Measurements from ENCODE around the gene KIAA0040.

KIAA0040 gene

DNA sequence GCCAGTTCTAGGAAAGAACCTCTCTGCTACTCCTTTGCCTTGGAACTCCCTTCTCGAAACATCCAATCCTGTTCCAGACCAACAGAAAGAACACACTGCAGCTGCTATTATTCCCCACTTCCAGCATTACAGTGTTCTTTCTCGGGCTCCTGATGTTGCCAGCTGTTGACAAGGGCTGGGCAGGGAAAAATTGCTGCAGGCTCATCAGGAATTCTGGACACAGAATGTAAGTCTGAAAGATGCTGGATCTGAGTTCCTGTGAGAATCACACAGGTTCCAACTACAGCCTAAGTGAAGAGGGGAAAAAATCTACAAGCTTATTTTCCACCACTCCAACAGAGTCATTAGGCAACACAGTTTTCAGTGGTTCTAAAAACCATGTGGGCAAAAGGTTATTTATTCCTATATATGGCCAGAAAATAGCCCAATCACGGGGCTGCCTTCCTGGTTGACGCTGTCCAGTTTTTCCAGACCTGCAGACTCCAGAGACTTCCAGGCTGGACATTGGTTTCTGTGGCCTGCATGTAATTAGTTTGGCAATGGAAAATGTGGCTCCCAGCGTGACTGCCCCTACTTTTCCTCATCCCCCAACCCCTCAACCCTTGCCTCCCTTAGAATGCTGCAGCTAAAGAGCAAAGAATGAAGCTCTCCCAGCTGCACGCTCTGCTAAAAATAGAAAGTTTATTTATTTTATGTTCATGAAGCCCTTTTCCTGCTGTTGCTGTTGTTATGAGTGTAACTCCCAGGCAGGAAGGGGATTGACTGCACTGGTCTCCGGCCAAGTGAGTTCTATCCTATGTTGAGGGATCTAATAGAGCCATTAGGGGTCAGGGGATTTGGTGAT is 8.3 kb upstream of the KIAA0040 start:
- peak; percentile 21 for DNase-seq (ENCODE audit: low read depth)

DNA sequence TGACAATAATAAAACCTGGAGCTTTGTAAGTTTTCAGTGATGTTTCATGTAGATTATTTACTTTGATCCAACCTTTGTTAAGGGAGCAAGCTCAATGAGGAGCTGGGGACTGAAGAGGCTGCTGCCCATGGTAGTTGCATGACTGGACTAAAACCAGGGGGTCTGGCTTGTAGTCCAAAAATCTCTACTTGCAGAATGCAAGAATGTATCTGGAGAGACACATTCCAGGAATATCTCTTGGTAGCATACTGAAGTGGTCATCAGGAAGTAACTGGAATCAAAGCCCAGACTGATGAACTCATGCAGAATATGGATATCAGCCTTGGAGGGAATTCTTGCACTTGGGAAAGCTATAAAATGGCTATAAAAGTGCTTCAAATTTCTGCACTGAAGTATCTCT is 5.8 kb upstream of the KIAA0040 start:
- DNase-seq (ENCODE audit: low read depth), result no peak

- no peak for DNase-seq (ENCODE audit: low read depth)
These were observed 5.0 kb upstream of the KIAA0040 start for GRCh38 chr1:175197531-175197930.

DNA sequence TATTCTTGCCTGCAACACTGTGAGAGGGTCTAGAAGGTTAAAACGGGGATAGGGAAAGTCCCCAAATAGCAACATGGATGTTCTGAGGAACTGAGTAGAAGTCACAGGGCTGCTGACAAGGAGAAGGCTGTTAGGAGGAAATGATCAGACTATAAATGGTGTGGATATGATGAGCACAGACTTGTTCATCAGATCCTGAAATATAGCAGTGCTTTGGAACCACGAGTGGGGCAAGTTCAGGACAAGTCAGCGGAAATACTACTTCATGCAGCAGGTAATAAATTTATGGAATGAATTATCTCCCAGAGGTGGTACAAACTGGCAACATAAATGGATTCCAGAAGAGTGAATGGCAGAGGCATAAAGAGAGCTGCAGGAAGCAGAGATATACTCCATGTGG is 3.2 kb upstream of the KIAA0040 start:
- DNase-seq (ENCODE audit: low read depth), result no peak

GRCh38 chr1:175195281-175195680 is 2.7 kb upstream of the KIAA0040 start:
- DNase-seq (ENCODE audit: low read depth), result no peak

GRCh38 chr1:175193527-175193910 is 943 bp upstream of the KIAA0040 start:
- DNase-seq (ENCODE audit: low read depth), result no peak

GRCh38 chr1:175192111-175192629 is 406 bp downstream of the KIAA0040 start:
- DNase-seq (ENCODE audit: low read depth), result no peak

- DNase-seq (ENCODE audit: low read depth), result no peak
These were observed 917 bp downstream of the KIAA0040 start for GRCh38 chr1:175191659-175192058.

DNA sequence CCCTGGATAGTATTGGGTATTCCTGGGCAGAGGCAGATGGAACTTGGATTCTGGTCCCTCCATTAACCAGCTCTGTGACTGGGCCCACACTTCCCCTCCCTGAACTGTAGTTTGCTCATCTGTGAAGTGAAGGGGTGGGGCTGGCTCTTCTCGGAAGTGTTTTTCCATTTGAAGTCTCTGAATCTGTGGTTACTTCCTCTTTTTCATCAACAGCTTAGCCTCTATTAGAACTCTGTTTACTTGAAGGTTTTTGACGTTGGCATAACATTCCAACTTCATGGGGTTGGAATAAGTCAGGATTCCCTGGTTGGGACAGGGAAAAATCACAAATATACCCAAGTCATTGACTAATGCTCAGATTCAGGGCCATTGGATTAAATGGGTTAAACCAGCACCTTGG is 3.6 kb downstream of the KIAA0040 start:
- DNase-seq (ENCODE audit: low read depth), result no peak

DNA sequence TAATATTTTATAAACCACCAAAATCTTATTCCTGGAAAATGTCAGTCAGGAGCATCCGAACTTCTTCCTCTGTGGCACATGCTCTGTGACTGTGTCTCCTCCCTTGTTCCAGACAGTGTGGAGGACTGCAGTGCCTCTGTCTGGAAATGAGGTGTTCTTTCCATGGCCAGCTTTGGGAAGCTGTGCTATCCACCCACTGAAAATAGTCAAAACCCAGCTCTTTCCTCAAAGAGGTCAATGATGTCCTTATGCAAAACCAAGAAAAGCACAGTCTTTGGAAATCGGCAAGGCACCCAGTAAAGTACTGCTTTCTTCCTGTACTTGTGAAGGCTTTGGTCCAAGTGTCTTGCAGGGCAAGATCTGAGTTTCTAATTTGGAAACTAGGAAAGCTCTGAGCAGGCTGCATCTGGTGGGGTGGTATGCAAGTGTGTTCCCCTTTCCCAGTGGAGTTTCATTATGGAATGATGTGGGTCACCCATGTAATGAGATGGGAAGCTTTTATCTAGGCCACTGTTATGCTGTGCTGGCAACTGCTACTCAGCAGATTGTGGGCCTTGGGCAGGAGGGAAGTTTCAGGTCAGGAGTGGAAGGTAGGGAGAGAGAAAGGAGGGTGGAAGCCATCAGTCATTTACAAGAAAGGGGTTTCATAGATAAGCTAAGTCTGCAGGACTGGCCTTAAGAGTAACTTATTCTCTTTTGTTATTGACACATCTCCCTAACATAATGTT is 6.0 kb downstream of the KIAA0040 start:
- DNase-seq (ENCODE audit: low read depth), result no peak

DNA sequence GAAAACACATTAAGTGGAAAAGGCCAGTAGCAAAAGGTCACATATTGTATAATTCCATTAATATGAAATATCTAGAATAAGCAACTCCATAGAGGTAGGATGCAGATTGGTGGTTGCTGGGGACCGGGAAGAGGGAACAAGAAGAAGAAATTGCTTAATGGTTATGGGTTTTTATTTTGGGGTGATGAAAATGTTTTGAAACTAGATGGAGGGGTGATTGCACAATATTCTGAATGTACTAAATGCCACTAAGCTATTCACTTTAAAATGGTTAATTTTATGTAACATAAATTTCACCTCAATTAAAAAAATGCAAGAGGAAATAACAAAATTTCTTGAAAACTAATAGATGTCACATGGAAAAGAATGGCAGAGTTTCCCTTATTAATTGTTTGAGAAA is 6.7 kb downstream of the KIAA0040 start:
- no peak for DNase-seq (ENCODE audit: low read depth)

DNA sequence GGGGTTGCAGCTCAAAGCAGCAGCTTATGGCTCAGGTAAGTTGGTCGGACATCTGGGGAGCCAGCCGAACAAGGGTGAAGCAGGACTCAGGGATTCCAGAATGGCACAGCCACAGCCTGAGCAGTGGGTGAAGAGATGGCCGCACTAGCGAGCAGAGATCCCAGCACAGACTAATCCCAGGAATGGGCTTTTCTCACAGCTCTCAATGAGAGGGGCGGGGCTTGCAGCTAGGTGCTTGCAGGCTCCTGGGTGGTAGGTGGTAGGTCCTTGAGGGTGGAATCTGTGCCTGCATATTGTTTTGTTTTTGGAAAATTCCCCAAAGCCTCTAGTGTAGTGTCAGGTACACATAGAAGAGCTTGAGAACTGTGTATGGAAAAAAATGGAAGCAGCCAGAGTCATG is 9.0 kb downstream of the KIAA0040 start:
- no peak for DNase-seq (ENCODE audit: low read depth)

GRCh38 chr1:175182201-175182746 is 10.3 kb downstream of the KIAA0040 start:
- DNase-seq (ENCODE audit: low read depth), result no peak

DNA sequence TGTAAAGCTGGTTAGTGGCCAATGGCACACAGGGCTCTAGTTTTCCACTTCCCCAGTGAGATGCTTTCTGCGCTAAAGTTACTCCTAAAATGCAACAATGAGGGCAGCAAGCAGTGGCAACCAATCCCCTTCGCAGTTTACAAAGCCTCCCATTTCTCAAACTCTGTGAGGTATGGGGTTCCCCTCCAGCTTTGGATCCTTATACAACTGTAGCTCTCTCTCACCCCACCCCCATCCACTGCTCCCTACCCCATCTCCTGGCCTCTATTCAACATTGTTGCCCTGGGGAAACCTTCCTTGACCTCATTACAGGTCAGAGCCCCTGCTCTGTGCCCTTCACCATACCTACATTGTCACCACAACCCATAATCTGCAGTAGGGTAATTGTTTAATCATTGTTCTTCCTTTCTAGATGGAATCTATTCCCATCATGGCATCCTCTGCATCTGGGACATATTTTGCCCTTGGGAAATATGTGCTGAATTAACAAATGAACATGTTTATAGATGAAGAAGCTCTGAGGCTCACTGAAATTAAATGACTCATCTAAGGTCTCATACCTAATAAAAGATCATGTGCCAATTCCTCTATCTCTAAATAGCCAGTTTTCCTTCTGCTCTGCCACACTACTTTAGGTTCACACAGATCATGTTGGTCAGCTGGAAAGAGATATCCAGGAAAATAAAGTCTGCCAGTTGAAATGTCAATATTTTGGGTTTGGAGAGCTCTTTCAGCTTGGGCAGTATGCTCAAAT is 12.6 kb downstream of the KIAA0040 start:
- DNase-seq (ENCODE audit: low read depth), result no peak

- no peak for DNase-seq (ENCODE audit: low read depth)
These were observed 14.1 kb downstream of the KIAA0040 start for GRCh38 chr1:175178456-175178855.

DNA sequence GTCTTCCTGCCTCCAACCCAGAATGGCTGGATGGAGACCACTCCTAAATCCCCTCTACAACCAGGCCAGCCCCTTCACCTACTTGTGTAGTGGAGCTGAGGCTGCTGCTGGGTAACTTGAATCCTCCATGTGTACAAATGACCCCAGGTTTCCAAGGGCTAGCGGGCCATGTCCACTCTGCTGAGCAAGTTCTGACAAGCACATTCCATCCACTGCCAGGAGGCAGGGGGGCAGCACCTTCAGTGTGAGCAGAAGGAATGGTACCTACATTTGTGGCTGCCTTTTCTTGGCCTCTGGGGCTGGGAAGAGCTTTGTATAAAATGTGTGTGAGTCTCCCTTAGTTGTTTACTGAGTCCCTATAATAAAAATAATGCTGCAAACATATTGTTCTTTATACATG is 14.5 kb downstream of the KIAA0040 start:
- DNase-seq (ENCODE audit: low read depth), result no peak

GRCh38 chr1:175176246-175176645 is 16.3 kb downstream of the KIAA0040 start:
- DNase-seq (ENCODE audit: low read depth), result no peak

DNA sequence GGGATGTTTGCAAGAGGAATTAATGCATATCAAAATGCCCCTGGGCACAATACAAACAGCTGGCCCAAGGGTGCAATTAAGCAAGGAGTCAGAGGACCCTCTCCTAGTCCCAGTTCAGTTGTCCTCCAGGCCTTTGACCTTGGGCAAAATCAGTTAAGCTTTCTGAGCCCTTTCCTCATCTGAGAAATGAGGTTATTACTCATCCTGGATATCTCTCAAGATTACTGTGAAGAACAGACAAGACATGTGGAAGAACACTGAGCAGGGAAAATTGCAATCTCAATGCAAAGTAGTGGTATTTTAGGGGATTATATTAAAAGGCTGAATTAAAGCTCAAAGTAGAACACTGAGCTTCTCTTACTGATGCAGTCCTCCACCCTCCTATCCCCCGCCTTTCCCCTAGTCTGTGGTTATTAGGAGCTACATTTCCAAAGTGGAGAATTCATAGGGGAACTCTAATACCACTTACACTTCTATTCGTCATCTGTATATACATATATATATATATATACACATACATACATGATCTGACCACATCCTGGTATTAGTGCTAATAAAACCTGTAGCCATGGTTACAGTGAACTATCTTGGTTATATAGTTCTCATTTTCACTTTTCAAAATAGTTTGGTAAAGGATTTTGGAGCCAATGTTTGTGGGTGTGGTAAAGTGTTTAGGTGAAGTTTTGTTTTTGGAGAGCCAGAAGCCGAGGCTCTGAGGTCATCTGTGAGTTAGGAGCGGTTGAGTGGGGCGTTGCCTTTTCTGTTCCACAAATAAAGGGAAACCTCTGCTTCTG is 18.1 kb downstream of the KIAA0040 start:
- DNase-seq (ENCODE audit: low read depth), result no peak

GRCh38 chr1:175173531-175173930 is 19.0 kb downstream of the KIAA0040 start:
- no peak for DNase-seq (ENCODE audit: low read depth)

DNA sequence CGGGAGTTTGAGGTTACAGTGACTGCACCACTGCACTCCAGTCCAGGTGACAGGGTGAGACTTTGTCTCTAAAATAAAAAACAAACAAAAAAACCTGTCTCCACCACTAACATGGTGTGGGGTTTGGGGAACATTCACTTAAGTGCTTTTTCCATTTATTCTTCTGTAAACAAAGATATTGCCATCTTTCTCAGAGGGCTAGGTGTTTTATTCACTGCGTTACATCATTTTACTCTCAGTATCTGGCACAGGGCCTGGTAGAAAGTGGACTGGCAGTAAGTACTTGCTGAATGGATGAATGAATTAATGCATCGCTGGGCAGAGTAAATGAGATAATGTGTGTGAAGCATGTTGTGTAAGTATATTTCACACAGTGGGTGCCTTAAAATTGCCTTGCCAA is 20.1 kb downstream of the KIAA0040 start:
- DNase-seq (ENCODE audit: low read depth), result no peak
